GM18858 (cell line): ENCODE data around the gene IL20.

Source experiments
- ATAC-seq: cut with Tn5 transposase; IDR thresholded peaks from one replicate; pipeline ENCODE4 v1.9.1; 2021; ENCODE audit not compliant: unreplicated experiment

Gene IL20

DNA sequence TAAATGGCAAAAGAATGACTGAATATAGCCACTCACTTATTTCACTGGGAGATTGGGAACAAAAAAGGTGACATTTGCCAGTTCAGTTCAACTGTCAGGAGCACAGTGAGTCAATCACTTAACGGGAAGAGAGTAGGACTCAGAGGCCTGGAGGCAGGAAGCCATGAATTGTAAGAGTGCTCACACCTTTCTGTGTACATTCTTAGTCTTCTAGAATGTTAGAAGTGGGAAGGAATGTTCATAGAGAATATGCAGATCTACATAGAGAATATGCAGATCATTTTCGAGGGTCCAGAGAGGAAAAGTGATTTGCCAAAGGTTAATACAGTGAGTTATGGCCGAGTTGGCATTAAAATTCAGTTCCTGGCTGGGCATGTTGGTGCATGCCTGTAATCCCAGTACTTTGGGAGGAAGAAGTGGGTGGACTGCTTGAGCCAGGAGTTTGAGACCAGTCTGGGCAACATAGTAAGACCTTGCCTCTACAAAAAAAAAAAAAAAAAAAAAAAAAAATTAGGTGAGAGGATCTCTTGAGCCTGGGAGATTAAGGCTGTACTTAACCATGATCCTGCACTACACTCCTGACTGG lies 8.3 kb downstream of the IL20 start:
- ATAC-seq: no peak

DNA sequence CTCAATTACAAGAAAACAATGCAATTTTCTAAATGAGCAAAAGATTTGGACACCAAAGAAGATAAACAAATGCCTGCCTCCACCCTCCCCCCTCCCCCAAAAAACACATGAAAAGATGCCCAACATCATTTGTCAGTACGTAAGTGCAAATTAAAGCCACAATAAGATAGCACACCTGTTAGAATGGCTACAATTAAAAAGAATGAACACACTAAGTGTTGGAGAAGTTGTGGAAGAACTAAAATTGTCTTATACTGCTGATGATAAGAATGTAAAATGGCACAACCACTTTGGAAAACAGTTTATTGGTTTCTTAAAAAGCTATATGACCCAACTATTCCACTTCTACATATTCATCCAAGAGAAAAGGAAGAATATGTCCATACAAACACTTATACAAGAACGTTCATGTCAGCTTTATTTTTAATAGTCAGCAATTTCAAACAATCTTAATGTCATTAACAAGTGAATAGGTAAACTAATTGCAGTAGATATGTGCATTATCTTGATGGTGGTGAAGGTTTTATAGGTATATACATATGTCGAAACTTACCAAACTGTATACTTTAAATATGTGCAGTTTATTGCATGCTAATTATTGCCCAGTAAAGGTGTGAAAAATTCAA lies 10.4 kb downstream of the IL20 start:
- ATAC-seq: no peak

DNA sequence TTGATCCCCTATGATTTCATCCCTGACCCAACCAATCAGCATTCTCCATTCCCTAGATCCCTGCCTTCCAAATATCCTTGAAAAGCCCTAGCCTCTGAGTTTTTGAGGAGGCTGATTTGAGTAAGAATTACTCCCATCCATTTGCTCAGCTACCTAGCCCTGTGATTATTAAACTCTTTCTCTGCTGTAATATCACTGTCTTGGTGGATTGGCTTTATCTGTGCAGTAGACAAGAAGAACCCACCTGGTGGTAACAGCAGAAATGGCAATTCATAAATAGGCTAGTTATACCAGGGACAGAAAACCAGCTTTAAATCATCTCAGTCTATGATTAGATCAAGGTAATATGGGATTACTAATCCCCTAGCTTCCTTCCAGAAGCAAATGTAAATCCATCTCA lies 13.0 kb downstream of the IL20 start:
- ATAC-seq: no peak

DNA sequence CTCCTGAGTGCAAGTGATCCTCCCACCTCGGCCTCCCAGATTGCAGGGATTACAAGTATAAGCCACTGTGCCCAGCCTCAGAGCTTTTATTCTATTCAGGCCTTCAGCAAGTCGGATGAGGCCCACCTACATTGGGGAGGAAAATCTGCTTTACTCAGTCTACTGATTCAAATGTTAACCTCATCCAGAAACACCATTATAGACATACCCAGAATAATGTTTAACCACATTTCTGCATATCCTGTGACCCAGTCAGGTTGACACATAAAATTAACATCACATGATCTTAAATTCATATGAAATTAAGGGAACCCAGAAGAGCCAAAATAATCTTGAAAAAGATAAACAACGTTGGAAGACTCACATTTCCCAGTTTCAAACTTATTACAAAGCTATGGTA lies 14.9 kb downstream of the IL20 start:
- ATAC-seq: no peak

DNA sequence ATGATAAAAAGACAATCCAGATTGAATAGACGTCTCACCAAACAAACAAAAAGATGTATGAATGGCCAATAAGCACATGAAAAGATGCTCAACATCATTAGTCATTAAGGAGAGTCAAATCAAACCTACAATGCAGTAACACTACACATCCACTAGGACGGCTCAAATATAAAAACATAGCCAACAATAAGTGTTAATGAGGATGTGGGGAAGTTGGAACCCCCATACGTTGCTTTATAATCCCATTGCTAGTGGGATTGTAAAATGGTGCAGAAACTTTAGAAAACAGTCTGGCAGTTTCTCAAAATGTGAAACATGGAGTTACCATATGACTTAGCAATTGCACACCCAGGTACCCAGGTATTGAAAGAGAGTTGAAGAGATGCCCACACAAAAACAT lies 17.1 kb downstream of the IL20 start:
- no peak for ATAC-seq

DNA sequence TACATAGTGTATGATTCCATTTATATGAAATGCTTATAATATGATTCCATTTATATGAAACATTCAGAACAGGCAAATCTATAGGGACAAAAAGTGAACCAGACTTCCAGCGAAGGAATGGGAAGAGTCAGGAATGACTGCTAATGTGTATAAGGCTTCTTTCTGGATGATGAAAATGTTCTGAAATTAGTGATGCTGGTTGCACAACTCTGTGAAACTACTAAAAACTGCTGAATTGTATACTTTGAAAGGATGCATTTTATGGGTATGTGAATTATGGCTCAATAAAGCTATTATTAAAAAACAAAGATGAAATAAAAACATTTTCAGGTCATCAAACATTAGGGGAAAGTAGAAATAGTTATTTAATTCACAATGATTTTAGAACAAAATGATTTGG lies 17.7 kb downstream of the IL20 start:
- ATAC-seq: no peak

DNA sequence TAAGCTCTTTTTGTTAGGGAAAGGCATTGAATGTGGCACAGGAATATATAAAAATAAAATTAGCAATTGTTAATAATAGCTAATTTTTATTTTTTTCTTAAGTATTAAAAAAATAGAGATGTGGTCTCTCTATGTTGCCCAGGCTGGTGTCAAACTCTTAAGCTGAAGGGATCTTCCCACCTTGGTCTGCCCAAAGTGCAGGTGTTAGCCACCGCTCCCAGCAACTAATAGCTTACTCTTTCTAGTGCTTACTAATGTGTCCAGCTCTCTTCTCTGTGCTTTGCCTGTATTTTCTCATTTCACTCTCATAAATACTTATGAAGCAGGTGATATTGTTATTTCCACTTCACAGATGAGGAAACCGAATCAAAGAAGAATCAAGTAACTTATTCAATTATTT lies 18.5 kb downstream of the IL20 start:
- no peak for ATAC-seq

DNA sequence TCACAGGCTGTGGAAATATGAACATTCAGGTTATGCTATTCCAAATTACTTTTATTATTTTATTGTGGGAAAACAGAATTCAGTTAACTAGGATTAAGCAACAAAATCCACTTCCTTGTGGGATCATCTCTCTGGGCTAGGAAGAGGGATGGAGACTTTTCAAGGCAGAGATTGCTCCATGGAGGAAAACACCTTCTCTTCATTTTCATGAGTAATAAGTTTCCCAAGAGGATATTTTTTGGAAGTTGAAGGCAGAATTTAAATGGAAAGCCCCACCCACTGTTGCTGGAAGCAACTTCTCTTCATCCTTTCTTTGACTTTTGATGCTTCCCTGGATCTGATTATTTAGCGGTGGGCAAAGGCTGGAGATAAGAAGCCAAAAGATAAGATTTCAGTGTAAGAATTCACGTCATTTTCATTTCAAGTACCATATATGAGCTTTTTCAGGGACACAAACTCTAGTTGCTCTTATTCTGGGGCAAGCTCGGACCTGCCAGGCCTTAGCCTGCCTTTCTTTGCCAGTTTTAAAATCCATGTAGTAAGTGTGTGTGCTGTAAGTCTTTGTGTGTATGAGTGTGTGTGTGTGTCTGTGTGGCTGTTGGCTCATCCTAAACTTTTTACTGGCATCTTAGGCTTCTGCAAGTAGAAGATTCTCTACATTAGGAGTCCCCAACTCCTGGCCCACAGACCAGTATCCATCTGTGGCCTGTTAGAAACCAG lies 20.1 kb downstream of the IL20 start:
- ATAC-seq: no peak

DNA sequence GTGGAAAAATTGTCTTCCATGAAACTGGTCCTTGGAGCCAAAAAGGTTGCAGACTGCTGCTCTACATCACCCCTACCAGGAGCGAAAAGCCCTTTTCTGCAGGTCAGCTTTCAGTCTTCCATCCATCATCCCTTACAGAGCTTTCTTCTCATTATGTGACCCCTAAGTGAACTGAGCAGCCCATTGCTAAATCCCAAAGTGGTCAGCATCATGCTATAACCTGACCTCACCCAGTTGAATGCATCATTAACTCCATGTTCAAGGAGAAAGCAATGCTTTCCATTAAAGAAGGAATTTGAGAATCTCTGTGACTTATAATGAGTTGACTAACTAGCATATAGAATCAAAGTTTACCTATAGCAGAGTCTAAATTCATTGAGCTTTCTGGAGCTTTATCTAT lies 21.4 kb downstream of the IL20 start:
- ATAC-seq: no peak

DNA sequence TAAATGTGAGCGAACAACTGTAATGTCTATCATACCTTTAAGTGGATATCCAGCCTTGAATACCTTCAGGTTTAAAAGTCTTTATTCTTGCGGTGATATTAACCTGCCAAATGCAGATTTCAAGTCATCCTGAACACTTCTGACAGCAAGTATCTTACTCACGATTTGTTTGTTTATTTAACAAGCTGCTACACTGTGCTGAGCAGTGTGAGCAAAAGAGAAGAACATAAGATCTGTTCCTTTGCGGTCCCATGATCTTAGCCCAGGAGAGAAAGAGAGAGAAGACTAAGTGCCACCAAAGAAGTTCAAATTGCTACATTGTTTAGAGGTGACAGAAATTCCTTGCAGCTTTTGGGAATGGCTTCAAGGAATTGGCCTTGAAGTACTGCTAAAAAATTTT lies 22.3 kb downstream of the IL20 start:
- ATAC-seq: no peak

DNA sequence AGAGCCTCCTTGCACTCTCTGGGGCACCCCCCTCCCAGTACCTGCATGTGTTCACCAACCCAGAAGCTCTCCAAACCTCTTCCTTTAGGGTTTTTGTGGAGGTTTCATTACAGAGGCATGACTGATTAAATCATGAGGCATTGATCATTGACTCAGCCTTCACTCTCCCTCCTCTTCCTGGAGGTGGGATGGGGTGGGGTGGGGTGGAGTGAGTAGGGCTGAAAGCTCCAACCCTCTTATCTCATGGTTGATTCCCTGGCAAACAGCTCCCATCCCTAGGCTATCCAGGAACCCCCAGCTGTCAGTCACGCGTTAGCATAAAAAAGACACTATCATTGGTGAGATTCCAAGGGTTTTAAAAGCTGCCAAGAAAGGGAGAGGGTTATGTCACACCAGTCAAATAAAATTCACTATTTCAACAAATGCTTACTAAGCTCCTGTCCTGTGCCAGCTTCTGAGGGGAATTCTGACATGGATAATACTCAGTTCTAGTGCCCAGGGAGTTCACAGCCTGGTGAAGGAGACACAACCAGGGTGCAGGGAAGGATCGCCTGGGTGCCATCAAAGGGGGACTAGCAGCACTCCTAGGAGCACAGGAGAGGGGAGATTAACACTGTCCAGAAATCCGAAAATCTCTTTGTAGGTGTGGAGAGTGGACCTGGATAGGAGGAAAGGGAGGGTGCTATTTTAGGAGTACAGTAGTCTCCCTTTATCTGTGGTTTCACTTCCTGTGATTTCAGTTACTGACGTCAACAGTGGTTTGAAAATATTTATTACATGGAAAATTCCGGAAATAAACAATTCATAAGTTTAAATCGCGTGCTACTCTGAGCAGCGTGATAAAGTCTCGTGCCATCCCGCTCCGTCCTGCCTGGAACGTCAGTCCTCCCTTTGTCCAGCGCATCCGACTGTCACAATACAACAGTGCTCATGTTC lies 25.0 kb downstream of the IL20 start:
- no peak for ATAC-seq

DNA sequence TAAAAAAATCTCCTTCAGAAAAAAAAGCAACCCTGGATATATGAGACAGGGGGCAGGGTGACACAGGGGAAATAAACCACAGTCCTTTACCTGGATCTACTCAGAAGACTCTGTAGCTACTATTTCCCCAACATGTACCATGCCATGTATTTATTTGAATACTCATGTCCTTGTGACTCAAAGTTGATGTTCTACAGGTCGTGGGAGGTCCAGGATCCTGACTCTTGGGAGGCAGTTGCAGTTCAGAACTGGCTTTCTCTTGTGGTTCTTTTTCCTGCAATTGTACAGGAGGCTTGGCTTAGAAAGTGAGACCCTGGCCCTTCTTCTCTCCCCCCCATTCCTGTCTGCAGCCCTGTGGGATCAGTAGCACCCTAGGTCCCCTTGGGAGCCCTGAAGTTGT lies 26.0 kb downstream of the IL20 start:
- no peak for ATAC-seq

DNA sequence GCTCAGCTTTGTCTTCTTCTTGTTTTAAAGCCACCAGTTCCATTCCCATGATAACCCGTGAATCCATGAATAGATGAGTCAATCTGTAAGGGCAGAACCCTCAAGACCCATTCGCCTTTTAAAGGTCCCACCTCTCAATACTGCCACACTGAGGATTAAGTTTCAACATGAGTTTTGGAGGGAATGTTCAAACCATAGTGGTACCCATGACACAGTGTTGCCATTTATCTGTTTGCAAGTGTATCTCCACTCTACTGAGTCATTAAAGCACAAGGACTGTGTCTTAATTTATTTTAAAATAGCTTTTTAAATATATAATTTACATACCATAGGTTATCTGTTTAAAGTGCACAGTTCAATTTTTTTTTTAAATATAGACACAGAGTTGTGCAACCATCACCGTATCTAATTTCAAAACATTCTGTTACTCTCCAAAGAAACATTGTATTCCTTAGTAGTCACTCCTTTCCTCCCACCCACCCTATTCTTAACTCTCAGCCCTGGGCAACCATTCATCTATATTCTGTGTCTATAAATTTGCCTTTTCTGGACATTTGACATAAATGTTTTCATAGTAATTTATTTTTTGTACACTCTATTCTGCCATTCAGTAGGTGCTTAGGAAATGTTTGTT lies 27.0 kb downstream of the IL20 start:
- no peak for ATAC-seq

DNA sequence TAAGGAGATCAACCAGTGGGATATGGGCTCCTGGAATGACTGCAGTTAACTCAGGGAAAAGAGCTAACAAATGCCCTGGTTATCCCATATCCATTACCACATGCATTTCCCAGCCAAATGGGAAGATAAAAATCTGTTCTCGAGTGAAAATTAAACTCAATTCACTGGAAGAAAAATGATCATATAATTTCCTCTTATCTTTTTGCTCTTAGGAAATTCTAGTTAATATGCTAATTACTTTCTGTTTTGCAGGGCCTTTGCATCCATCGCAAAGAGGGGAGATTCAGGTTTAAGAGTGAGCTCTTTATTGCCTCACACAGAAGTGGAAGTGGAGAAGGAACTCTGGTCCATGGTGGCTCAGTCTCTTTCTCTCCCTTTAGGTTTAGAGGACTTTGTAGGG lies 28.0 kb downstream of the IL20 start:
- ATAC-seq: no peak

DNA sequence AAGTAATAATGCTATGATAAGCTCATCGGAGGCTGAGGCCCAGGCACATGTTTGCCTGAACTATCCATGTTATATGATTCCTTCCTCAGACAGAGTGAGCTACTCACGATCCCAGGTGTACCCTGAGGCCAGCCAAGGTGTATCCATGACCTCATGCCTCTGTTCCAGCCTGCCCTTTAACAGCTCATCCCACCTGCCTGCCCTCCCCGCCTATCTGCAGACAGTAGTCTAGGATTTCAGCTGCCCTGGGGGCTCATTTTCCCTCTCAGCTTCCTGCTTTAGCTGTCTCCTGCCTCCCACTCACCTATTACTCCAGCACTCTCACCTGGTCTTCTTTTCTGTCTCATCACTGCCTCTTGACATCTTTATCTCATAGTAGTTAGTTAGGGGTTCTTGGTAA lies 29.9 kb downstream of the IL20 start:
- no peak for ATAC-seq

DNA sequence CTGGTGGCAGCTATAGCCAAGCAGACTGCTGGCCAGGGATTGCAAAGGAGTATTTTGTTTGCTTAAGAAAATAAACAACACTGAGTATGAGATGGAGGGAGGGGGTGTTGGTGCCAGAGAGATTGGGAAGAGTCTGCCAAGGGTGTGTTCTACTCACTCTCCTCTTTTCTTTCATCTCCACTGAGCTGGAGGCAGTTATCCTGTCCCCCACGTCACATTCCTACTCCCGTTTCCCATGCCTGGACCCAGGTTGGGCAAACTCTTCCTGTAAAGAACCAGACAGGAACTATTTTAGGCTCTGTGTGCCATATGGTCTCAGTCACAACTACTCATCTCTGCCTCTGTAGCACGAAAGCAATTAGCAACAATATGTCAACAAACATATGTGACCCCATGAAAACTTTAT lies 30.4 kb downstream of the IL20 start:
- ATAC-seq: no peak

DNA sequence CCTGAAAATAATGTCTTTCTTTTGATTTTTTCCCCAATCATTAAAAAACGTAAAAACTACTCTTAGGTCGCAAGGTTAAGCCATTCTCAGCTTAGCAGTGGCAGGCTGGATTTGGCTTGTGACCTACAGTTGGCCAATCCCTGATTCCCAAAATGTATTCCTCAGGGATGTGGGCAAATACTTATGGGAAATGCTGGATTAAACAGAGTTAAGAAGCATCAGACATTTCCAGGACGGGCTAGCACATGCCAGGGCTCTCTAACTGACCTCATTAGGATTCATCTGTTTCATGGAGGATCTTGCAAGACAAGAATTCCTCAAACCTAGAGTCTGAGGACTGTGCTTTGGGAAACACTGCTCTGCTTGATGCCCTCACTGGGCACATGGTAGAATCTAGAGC lies 30.8 kb downstream of the IL20 start:
- ATAC-seq: no peak

DNA sequence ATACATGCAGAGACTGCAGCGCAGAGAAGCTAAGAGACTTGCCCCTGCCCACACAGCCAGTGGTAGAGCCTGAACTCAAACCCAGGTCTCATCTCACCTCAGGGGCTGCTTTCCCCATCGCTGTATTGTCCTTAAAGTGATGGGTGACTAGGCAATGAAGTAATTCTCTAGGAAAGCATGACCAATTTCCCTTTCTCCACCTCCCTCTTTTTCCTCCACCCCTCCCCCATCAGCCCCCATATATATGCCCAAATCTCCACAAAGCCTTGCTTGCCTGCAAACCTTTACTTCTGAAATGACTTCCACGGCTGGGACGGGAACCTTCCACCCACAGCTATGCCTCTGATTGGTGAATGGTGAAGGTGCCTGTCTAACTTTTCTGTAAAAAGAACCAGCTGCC lies 31.8 kb downstream of the IL20 start, which contains the start of gene IL24:
IL24 (plus strand) TSS at position 269 of the 400 bp plus-strand sequence. CDS start 390 bp downstream, outside the sequence.
- no peak for ATAC-seq

DNA sequence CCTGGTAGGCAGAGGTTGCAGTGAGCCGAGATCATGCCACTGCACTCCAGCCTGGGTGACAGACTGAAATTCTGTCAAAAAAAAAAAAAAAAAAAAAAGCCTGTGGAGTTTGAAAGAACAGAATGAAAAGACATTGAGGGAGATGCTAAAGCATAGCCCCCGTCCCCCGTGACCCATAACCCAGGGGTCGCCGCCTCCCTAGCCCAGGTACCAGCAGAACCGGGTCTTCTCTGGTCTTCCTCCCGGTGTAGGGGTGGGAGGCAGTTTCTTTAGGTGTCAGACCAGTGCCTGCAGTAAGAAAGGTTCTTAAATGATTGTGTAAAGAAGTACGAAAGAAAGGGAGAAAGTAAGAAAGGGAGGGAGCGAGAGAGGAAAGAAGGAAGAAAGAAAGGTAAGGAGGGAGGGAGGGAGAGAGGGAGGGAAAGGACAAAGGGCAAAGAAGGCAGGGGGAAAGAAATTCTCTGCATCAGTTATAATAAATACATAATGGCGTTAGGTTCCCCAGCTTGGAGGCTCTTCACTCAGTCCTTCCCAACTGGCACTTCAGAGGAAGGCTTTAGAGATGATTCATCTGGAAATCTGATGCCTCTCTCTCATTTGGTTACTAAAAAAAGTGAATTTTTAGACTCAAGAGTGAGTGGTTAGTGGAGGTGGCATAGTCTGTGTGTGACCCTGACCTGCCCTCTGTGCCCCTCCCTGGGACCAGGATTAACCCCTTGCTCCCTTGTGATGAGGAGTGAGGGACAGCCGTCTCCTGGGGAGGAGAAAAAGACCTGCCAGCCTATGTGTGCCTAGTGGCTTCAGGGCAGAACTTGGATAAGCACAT lies 32.9 kb downstream of the IL20 start:
- ATAC-seq: no peak

DNA sequence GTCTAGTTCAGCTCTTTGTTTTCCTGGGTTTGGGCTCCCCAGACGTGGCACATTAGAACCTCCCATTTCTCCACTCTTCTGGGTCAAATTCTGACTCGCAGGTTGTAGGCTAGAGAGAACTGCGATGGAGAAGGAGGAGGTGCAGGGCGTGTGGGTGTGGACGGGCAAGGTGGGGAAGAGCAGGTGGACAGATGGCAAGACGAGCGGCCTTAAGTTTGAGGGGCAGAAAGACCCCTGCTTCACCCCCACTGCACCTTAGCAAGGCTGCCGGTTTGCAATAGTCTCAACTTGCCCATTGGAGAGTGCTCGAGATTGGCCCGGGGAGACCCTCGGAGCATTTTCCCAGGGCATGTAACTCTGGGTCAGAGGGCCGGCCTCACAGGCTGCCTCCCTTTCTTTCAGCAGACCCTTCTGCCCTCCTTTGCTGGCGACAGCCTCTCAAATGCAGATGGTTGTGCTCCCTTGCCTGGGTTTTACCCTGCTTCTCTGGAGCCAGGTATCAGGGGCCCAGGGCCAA lies 33.5 kb downstream of the IL20 start:
- ATAC-seq: no peak
